Fibroblast of gingiva (primary cell): Measurements from ENCODE around the gene TMEM161A.
"Not testable (repeated sequence)": the region's sequence is repeated elsewhere in the genome, so short reads cannot be mapped to it uniquely, and the experiment has no call there.

ENCODE experiments used
- DNase-seq: peaks from one replicate; pipeline ENCODE4 v3.0.0-alpha.2; 2011; ENCODE audit warnings: low read depth

TMEM161A gene

DNA sequence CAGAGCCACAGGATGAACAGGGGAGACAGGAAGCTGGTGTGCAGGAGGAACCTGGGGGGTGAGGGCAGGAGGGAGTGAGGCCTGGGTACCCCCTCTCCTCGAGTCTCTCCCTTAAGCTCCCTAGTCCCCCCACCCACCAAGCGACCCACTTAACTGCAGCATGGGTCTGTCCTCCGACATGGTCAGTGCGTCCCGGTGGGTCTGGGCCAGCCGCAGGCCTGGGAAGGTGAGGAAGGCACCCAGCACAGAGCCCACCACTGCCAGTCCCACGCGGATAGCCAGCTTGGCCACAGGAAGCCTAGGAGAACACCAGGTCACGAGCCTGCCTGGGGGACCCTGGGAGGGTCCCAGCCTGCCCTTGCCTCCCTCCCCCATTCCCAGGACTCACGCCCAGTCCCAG lies 16.9 kb downstream of the TMEM161A start:
- no peak for DNase-seq

DNA sequence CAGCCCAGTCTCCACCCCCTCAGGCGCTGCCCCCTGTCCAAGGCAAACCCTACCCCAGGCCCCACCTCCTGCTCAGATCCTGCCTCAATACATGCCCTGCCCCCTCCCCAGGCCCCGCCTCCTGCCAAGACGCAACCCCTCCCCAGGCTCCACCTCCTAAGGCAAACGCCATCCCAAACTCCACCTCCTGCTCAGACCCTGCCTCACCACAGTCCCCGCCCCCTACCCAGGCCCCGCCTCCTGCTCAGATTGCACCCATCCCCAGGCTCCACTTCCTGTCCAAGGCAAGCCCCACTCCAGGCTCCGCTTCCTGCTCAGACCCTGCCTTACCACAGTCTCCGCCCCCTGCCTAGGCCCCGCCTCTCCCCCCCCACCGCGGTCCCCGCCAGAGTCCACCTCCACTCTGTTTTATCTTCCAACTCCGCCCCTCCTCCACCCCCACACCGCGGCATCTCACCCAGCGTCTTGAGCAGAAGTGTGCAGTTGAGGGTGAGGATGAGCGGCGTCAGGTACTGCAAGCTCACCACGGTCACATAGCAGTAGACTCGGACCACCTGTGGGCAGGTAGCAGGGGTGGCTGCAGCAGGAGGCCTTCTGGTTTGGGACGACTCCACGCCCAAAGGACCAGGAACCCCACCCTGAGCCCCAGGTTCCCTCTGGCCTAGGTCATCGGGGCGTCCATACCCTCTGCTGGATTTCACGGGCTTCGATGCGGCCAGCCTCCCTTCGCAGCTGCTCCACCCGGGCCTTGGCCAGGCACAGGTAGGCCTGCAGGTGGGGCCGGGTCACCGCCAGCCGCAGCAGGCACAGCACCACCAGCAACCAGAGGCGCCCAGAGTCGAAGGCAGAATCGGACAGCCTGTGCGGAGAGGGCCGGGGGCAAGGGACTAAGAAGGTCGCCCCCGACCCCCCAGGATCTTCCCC lies 17.7 kb downstream of the TMEM161A start:
- DNase-seq, result peak; percentile 62

DNA sequence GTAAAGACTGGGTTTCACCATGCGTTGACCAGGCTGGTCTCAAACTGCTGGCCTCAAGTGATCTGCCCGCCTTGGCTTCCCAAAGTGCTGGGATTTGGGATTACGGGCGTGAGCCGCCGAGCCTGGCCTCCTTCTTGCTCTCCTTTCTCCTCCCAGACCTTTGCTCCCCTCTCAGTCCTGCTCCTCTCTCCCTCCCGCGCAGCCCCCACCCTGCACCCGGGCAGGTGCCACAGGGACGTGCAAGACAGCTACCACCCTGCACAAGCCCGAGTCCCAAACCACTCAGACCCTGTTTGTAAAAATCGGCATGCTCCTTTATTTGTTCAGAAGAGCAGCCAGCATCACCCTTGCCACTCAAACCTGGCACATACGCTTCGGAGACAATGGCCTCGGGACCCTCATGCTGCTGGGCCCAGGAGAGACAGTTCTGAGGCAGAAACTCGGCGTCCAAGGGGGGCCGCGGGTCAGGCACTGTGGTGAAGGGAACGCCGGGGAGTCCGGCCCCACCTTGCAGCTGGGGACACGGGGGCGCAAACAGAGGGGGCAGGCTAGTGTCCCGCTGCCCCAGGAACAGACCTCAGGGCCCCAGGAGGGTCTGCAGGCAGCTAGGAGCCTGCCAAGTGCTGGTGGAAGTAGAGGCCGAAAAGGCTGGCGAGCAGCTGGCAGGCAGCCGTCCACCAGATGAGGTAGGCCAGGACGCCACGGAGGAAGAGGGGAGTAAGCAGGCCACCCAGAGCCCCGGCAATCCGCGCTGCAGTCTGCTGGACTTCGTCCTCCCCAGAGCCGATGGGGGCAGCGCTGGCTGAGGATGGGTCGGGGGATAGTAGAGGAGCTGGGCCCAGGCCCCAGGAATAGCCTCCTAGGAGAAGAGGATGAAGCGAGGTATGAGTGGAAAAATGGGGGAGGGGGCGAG lies 18.7 kb downstream of the TMEM161A start:
- DNase-seq, result no peak

DNA sequence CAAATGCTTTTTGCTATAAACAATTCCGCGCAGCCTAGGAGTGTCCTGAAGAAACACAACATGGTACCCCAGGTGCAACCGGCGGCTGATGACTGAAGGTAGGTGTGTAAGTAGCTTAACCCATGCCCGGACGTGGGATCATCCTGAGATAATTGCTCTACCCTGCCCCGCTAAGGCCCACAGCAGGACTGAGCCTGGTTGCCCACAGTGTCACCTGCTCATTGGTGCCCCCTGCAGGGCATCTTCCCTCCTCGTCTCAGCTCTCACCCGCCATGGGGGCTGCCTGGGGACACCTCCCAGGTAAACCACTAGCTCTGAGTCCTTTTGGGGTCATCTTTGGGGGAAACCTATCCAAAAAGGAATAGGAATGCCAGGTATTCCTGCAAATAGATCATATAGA lies 22.3 kb downstream of the TMEM161A start:
- no peak for DNase-seq

- DNase-seq, result peak; percentile 20
Measured at GRCh38 chr19:19113040-19113626, 25.1 kb downstream of the TMEM161A start.

DNA sequence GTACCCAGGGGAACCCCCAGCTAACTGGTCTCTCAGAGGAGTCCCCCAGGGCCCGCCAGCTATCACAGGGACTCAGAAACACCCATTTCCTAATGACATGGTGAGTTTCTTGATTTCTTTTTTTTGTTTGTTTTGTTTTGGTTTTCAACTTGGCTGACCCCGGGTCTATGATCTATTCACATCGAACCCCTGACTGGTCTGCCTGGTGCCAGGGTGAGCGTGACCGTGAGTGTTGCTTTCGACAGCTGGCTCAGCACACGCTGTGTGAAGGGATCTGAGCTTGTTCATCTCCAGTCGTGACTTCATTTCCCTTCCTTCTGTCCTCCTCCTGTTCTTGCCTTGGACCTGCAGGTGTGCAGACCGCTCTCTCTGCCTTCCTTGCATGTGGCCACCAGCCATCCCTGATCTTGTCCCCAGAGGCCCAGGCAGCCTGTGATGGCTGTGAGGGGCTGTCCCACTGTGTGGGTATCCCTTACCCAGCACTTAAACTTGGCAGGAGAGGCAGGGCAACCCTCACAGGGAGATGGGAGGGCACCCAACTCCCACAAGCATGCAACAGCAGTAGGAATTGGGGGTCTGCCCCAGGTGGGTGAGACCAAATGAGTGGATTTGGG lies 26.2 kb downstream of the TMEM161A start:
- no peak for DNase-seq

DNA sequence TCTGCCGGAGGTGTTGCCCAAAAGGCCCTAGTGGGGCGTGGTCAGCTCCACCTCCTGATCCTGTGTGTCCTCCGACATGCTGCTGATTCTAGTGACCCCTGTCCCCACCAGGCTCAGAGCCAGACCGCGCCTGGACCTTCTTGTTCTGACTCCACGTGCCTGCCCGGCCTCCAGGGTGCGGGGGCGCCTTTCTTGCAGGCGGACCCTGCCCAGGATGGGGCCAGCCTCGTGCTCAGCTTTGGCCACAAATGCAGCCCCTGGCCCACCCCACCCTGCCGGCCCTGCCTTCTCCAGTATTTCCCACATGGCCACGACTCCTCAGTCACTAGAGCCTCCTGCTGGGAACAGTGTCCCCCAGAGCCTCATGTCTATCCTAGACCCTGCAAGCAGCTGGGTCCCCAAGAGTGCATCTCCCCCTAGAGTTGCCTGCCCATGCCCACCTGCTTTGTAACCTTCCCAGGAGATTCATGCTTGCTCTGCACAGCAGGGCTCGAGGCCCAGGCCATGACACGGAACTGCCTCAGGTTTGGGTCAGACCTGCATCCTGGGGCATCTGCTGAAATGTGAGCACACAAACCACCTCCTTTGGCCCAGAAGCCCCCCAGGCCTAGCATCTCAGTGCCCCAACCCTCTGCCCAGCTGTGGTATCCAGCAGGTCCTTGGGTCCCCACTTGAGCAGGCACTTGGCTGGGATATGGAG lies 27.0 kb downstream of the TMEM161A start:
- DNase-seq, result no peak

GRCh38 chr19:19110410-19111135 lies 27.7 kb downstream of the TMEM161A start:
- no peak for DNase-seq

DNA sequence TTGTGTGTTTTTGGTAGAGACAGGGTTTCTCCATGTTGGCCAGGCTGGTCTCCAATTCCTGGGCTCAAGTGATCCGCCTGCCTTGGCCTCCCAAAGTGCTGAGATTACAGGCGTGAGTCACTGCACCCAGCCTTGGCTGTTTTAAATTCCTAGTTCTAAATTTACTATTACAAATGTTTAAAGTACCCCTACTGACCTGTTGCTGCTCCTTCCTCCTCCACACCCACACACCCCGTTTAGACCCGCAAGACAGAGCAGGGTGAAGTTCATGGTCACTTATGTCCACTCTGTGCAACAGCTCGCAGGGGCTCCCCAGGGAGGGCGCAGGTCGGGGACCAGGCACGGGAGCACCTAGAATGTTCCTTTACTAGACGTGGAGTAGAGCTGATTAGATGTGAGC lies 28.7 kb downstream of the TMEM161A start:
- no peak for DNase-seq

DNA sequence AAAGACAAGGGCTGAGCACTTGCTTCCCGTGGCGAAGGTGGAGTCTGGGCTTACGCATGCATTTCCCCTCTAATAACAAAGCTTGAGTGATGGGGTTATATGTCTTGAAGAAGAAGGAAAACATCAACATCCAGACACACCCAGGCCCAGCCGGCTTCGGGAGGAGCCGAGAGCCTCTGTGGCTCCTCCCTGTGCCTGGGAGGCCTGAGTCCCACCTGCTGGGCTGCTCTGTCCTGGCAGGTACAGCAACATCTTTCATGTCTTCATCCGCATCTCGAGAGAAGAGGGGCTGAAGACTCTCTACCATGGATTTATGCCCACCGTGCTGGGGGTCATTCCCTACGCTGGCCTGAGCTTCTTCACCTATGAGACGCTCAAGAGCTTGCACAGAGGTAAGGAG lies 30.6 kb downstream of the TMEM161A start:
- no peak for DNase-seq

- not testable (repeated sequence) for DNase-seq
Measured at GRCh38 chr19:19106938-19107337, 31.3 kb downstream of the TMEM161A start.

- peak; percentile 31 for DNase-seq
Measured at GRCh38 chr19:19106056-19106551, 32.2 kb downstream of the TMEM161A start.

DNA sequence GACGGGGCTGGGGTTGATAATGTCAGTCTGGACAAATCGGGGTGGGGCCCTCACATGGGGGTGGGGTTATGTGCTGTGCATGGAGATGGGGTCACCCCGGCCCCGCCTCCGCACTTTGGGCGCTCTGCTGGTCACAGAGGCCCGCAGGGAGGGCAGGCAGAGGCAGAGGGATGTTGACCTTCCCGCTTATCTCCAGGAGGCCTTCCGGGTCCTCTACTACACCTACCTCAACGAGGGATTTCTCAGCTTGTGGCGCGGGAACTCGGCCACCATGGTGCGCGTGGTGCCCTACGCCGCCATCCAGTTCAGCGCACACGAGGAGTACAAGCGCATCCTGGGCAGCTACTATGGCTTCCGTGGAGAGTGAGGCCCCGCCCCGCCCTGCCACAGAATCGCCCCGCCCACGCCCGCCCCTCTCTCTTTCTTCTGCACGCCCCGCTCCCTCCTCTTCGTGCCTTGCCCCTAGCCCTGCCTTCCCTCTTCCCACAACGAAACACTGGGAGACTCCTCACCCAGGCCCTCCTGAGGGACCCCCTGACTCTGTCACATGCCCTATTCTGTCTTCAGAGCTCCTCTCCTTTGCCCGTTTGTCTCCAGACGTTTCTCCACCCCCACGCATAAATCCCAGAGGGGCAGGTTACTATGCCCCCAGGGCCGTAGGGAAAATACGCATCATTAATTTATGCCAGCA lies 32.8 kb downstream of the TMEM161A start:
- peak; percentile 67 for DNase-seq

- DNase-seq, result no peak
Measured at GRCh38 chr19:19103167-19103566, 35.1 kb downstream of the TMEM161A start.

- DNase-seq, result not testable (repeated sequence)
Measured at GRCh38 chr19:19102566-19102965, 35.7 kb downstream of the TMEM161A start.

DNA sequence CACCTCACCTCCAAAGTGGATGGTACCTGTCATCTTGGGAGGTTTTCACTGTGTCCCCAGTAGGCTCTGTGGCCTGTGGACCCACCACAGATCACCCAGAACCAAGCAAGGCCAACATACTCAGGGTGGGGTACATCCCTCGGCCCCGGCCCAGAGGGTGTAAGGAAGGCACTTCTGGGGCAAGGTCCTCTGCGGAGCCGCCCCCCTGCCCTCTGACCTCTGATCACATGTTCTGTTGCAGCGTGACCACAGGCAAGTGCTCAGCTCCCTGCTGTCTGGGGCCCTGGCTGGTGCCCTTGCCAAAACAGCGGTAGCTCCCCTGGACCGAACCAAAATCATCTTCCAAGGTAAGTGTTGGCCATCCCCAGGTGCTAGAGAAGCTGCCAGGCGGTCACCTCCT lies 36.7 kb downstream of the TMEM161A start:
- no peak for DNase-seq

GRCh38 chr19:19098703-19099632 lies 39.3 kb downstream of the TMEM161A start:
- no peak for DNase-seq

GRCh38 chr19:19098084-19098702 lies 40.1 kb downstream of the TMEM161A start:
- no peak for DNase-seq
